ENCODE measurements around the gene FCRLB. TPM values are rescaled to one million over a fixed set of nuclear protein-coding genes. Genes with fewer than 3 reads are reported as not detected.

FCRLB gene
- total RNA-seq, 1 donor from 2014 or later, result 0.17 TPM

- intact Hi-C loops (cut with micrococcal nuclease), result loop anchor here (5.0 to 10.0 kb wide), 2 partner anchors 425 to 513 kb away; partner anchors contain the start of genes SDHC and TOMM40L
Observed at GRCh38 chr1:161739865-161740566, 18.7 kb downstream of the FCRLB start.

GRCh38 chr1:161740921-161741320 is 19.6 kb downstream of the FCRLB start:
- intact Hi-C loops (cut with micrococcal nuclease), result loop anchor here (1.0 to 10.0 kb wide), 7 partner anchors 15 to 514 kb away; partner anchors contain the start of genes SDHC and TOMM40L

- intact Hi-C loops (cut with micrococcal nuclease), result loop anchor here (5.0 to 10.0 kb wide), 2 partner anchors 428 to 516 kb away; partner anchors contain the start of genes SDHC and TOMM40L
Observed at GRCh38 chr1:161743231-161743630, 21.9 kb downstream of the FCRLB start.

GRCh38 chr1:161747801-161748200 is 26.5 kb downstream of the FCRLB start:
- intact Hi-C loops (cut with micrococcal nuclease), result loop anchor here (2.0 to 10.0 kb wide), 2 partner anchors 135 to 433 kb away; partner anchors contain the start of gene SDHC

GRCh38 chr1:161749509-161750407 is 28.4 kb downstream of the FCRLB start, which contains the start of gene DUSP12:
DUSP12 (plus strand) TSS chr1:161749786; CDS start chr1:161749802, 16 bp downstream.
- intact Hi-C loops (cut with micrococcal nuclease), result loop anchor here (1.0 to 10.0 kb wide), 4 partner anchors 17 to 435 kb away; partner anchors contain the start of genes ATF6 and SDHC

- intact Hi-C loops (cut with micrococcal nuclease), result loop anchor here (1.0 kb wide), 1 partner anchor 274 kb away; no protein-coding TSS in a partner anchor
Observed at GRCh38 chr1:161763522-161764098, 42.3 kb downstream of the FCRLB start.

- intact Hi-C loops (cut with micrococcal nuclease), result loop anchor here (1.0 to 5.0 kb wide), 8 partner anchors 16 to 1556 kb away; partner anchors contain the start of genes DCAF8, NOS1AP, NUF2 and UAP1
Observed at GRCh38 chr1:161766102-161766981, 45.0 kb downstream of the FCRLB start, which contains the start of gene ATF6. ATF6 (plus strand) TSS chr1:161766320; CDS start chr1:161766361, 41 bp downstream.

GRCh38 chr1:161768461-161768860 is 47.1 kb downstream of the FCRLB start:
- intact Hi-C loops (cut with micrococcal nuclease), result loop anchor here (5.0 kb wide), 3 partner anchors 729 to 1554 kb away; partner anchors contain the start of genes DCAF8, NUF2 and UHMK1

GRCh38 chr1:161768986-161769672 is 47.8 kb downstream of the FCRLB start:
- intact Hi-C loops (cut with micrococcal nuclease), result loop anchor here (5.0 kb wide), 3 partner anchors 728 to 1553 kb away; partner anchors contain the start of genes DCAF8, NUF2 and UHMK1

GRCh38 chr1:161769673-161770045 is 48.3 kb downstream of the FCRLB start:
- intact Hi-C loops (cut with micrococcal nuclease), result loop anchor here (5.0 kb wide), 3 partner anchors 728 to 1553 kb away; partner anchors contain the start of genes DCAF8, NUF2 and UHMK1

- intact Hi-C loops (cut with micrococcal nuclease), result no loop called here
Observed at GRCh38 chr1:161770250-161770649, 48.9 kb downstream of the FCRLB start.

GRCh38 chr1:161771161-161771560 is 49.8 kb downstream of the FCRLB start:
- intact Hi-C loops (cut with micrococcal nuclease), result no loop called here

GRCh38 chr1:161771973-161772372 is 50.6 kb downstream of the FCRLB start:
- intact Hi-C loops (cut with micrococcal nuclease), result no loop called here

- intact Hi-C loops (cut with micrococcal nuclease), result no loop called here
Observed at GRCh38 chr1:161772397-161772796, 51.1 kb downstream of the FCRLB start.

GRCh38 chr1:161773791-161774190 is 52.4 kb downstream of the FCRLB start:
- intact Hi-C loops (cut with micrococcal nuclease), result no loop called here

- intact Hi-C loops (cut with micrococcal nuclease), result no loop called here
Observed at GRCh38 chr1:161777261-161777660, 55.9 kb downstream of the FCRLB start.
